HCT116 (cell line): ENCODE data around the gene FHIT.

ENCODE experiments used
- CTCF ChIP-seq, 3 experiments: fragments of 200-600 bp in 1 of 3; sonication (generic) in 1 of 3; IDR thresholded peaks in 2 of 3; conservative IDR thresholded peaks in 1 of 3; 2 replicates each; pipeline ENCODE4 v1.5.1; 2012 to 2017; ENCODE audit warnings: low read depth in 2 of 3, low read length in 2 of 3, antibody characterized with exemption in 1 of 3, borderline replicate concordance in 1 of 3, control low read depth in 1 of 3, mild to moderate bottlenecking in 1 of 3, mixed read lengths in 1 of 3, mixed run types in 1 of 3, moderate library complexity in 1 of 3; ENCODE audit not compliant: insufficient read depth in 1 of 3
- RAD21 ChIP-seq: IDR thresholded peaks from 2 replicates; pipeline ENCODE4 v1.6.1; 2012; ENCODE audit warnings: low read depth, mild to moderate bottlenecking
- SP1 ChIP-seq: IDR thresholded peaks from 2 replicates; pipeline ENCODE4 v1.6.1; 2012; ENCODE audit warnings: low read depth
- ZNF274 ChIP-seq: fragments of 200-500 bp; sonication (Bioruptor generic); IDR thresholded peaks from 2 replicates; pipeline ENCODE4 v1.6.1; 2014; ENCODE audit warnings: mild to moderate bottlenecking, low read depth, low read length, inconsistent platforms

- TF ChIP-seq CTCF (IDR thresholded peaks at IDR 0.05 in 2 of 3, conservative IDR thresholded peaks at IDR 0.05 in 1 of 3; ENCODE audit: borderline replicate concordance in 1 of 3, insufficient read depth in 1 of 3, low read depth in 2 of 3, low read length in 2 of 3) (no peak), RAD21 (no peak), ZNF274 (no peak), SP1 (no peak)
Measured at GRCh38 chr3:60517134-60517533, 734.1 kb downstream of the FHIT start.
